B cell (primary cell): ENCODE data around the gene MAPK7. TPM values are rescaled to one million over a fixed set of nuclear protein-coding genes. Genes with fewer than 3 reads are reported as not detected.
A peak's percentile ranks its signal among the peaks of the same experiment; 100 is the strongest.

Source experiments
- ATAC-seq: fragments of 200-7000 bp; cut with Tn5 transposase; one replicate; pipeline ENCODE4 v1.10.0; 2021; ENCODE audit warnings: low read depth, mild to moderate bottlenecking, moderate number of reproducible peaks, moderate library complexity
- CTCF ChIA-PET: fragments of 350-600 bp; sonication (Branson Sonifier 250); formaldehyde crosslinking; loops from one replicate; lab custom pipeline; 2021; ENCODE audit warnings: antibody characterized with exemption, inconsistent platforms; lab: Charles Lee
- POLR2A ChIA-PET: fragments of 350-600 bp; sonication (Branson Sonifier 250); formaldehyde crosslinking; loops from one replicate; lab custom pipeline; 2021; ENCODE audit warnings: antibody characterized with exemption; lab: Charles Lee
- DNase-seq: peaks from one replicate; pipeline ENCODE4 v3.0.0; 2013
- H2AFZ ChIP-seq: 2 replicates; pipeline ENCODE4 v1.6.1; 2012; ENCODE audit warnings: mild to moderate bottlenecking, low read depth, low read length; ENCODE audit not compliant: insufficient read depth, poor library complexity, severe bottlenecking
- H3K27ac ChIP-seq, 2 donors: 1 replicate in 1 of 2; 2 replicates in 1 of 2; pipeline ENCODE4 v1.5.1; 2012 to 2013; ENCODE audit warnings: low read length in 2 of 2, mild to moderate bottlenecking in 2 of 2, moderate library complexity in 1 of 2
- H3K27me3 ChIP-seq, 4 experiments: fragments of 200-600 bp in 1 of 4; sonication (generic) in 1 of 4; replicated peaks in 1 of 4; 1 replicate in 2 of 4; 2 replicates in 2 of 4; pipeline versions ENCODE4 v1.6.1 to v1.7.0; 2013 to 2016; ENCODE audit warnings: low read length in 3 of 4, mild to moderate bottlenecking in 2 of 4, mixed read lengths in 1 of 4, moderate library complexity in 1 of 4; ENCODE audit not compliant: insufficient read depth in 4 of 4, control insufficient read depth in 3 of 4; ENCODE audit errors: control extremely low read depth in 1 of 4
- H3K36me3 ChIP-seq, 2 experiments: replicated peaks in 1 of 2; 1 replicate in 1 of 2; 2 replicates in 1 of 2; pipeline versions ENCODE4 v1.6.1 to v1.7.1; 2013; ENCODE audit warnings: low read length in 1 of 2; ENCODE audit not compliant: insufficient read depth in 2 of 2, control insufficient read depth in 1 of 2; ENCODE audit errors: control extremely low read depth in 1 of 2, extremely low read depth in 1 of 2
- H3K4me1 ChIP-seq, 2 donors: fragments of 200-600 bp in 1 of 2; sonication (generic) in 1 of 2; 1 replicate in 1 of 2; 2 replicates in 1 of 2; pipeline versions ENCODE4 v1.5.1 to v1.6.1; 2013 to 2017; ENCODE audit warnings: low read length in 2 of 2; ENCODE audit not compliant: control insufficient read depth in 2 of 2, insufficient read depth in 2 of 2
- H3K4me2 ChIP-seq: replicated peaks from 2 replicates; pipeline ENCODE3; 2012; ENCODE audit warnings: mild to moderate bottlenecking, low read depth, low read length; ENCODE audit not compliant: poor library complexity, severe bottlenecking
- H3K4me3 ChIP-seq, 5 experiments: fragments of 200-600 bp in 1 of 5; sonication (generic) in 1 of 5; 1 replicate in 3 of 5; 2 replicates in 2 of 5; pipeline versions ENCODE4 v1.5.1 to v1.7.0; 2011 to 2016; ENCODE audit warnings: low read length in 4 of 5, mild to moderate bottlenecking in 4 of 5, low read depth in 2 of 5, control low read depth in 1 of 5, moderate library complexity in 1 of 5; ENCODE audit not compliant: insufficient read depth in 1 of 5; ENCODE audit errors: control extremely low read depth in 1 of 5, extremely low read depth in 1 of 5
- H3K79me2 ChIP-seq: fragments of 200-600 bp; sonication (generic); one replicate; pipeline ENCODE4 v1.6.0; 2016; ENCODE audit warnings: low read length; ENCODE audit not compliant: control insufficient read depth, insufficient read depth
- H3K9ac ChIP-seq: fragments of 200-600 bp; sonication (generic); 2 replicates; pipeline ENCODE4 v1.6.1; 2017; ENCODE audit warnings: mild to moderate bottlenecking, low read length, moderate library complexity
- H3K9me3 ChIP-seq, 3 donors: one replicate each; pipeline versions ENCODE4 v1.6.1 to v1.7.1; 2013; ENCODE audit warnings: low read length in 2 of 3; ENCODE audit not compliant: control insufficient read depth in 2 of 3, insufficient read depth in 1 of 3; ENCODE audit errors: control extremely low read depth in 1 of 3
- H4K20me1 ChIP-seq: 2 replicates; pipeline ENCODE4 v1.6.0; 2012; ENCODE audit warnings: mild to moderate bottlenecking, low read length; ENCODE audit not compliant: insufficient read depth, control insufficient read depth, poor library complexity, severe bottlenecking
- H3K27ac Mint-ChIP-seq: one replicate; pipeline ENCODE4 v1.8.0; 2021; ENCODE audit warnings: mixed read lengths
- H3K27me3 Mint-ChIP-seq: one replicate; pipeline ENCODE4 v1.8.0; 2021; ENCODE audit warnings: mixed read lengths
- H3K4me1 Mint-ChIP-seq: one replicate; pipeline ENCODE4 v1.8.0; 2021; ENCODE audit warnings: mixed read lengths
- H3K4me3 Mint-ChIP-seq: one replicate; pipeline ENCODE4 v1.8.0; 2021; ENCODE audit warnings: mixed read lengths
- H3K9me3 Mint-ChIP-seq: one replicate; pipeline ENCODE4 v1.8.0; 2022; ENCODE audit warnings: mixed read lengths; ENCODE audit not compliant: insufficient read depth
- CTCF ChIP-seq: fragments of 200-600 bp; IDR thresholded peaks from one replicate; pipeline ENCODE4 v1.8.0; 2022; ENCODE audit warnings: antibody characterized with exemption, mild to moderate bottlenecking
- EZH2 ChIP-seq: IDR thresholded peaks from 2 replicates; pipeline ENCODE4 v1.6.1; 2012; ENCODE audit warnings: borderline replicate concordance, low read depth, mild to moderate bottlenecking, moderate library complexity, low read length; ENCODE audit not compliant: insufficient read depth, poor library complexity, severe bottlenecking
- WGBS: methylation state at CpG from one replicate; pipeline ENCODE4 v1.1.5; 2013; ENCODE audit warnings: missing lambda C conversion rate; ENCODE audit not compliant: insufficient coverage; 5-methylcytosine and 5-hydroxymethylcytosine counted together
- intact Hi-C: fragments of 100-400 bp; cut with micrococcal nuclease; formaldehyde crosslinking; loops from one replicate; pipeline ENCODE4 v1.10.0; 2022
- polyA plus RNA-seq: library from polyadenylated mRNA; depleted of rRNA; stranded (reverse); fragments of >200 nt; gene quantifications from 2 replicates; pipeline ENCODE4 v1.2.3, GENCODE V29; 2012
- total RNA-seq, 2 donors: library from RNA; stranded (reverse); fragments of 120-200 nt in 1 of 2; gene quantifications; 1 replicate in 1 of 2; 2 replicates in 1 of 2; pipeline versions ENCODE4 v1.2.3 to v1.2.4, GENCODE V29; 2013 to 2022

Gene MAPK7
- total and polyA plus RNA-seq, 2 donors (not counting 1 experiment from before 2014, with no cell fraction given) = 30.0 to 34.0 TPM

- intact Hi-C loops = loop anchor here (1.0 to 10.0 kb wide), 2 partner anchors 8 to 515 kb away; partner anchors contain the start of genes MAPK7 and PRPSAP2
- no peak for TF ChIP-seq EZH2
- TF ChIP-seq CTCF = no peak
- Histone ChIP-seq H2AFZ (peak overlapping the region; percentile 44), H3K79me2 (peaks cover 20% of the 10 kb centered on the region), H3K36me3 (peaks cover 0 to 4% of the 10 kb centered on the region in 2 experiments), H3K4me3 (peak overlapping the region in 2 of 5 experiments; percentile 10 to 36), H4K20me1 (no peaks in the 10 kb centered on the region), H3K9ac (peak overlapping the region; percentile 44), H3K27me3 (no peaks in the 10 kb centered on the region), H3K4me1 (peaks cover 37 to 53% of the 10 kb centered on the region in 2 donors), H3K27ac (peak overlapping the region; percentile 68 to 70), H3K4me2 (peak overlapping the region; percentile 70), H3K9me3 (peaks cover 0 to 4% (median 0%) of the 10 kb centered on the region in 3 donors)
- 56% methylated on average over 9 of the region's 12 CpGs for WGBS
- Mint-ChIP-seq H3K27me3 (no peaks in the 10 kb centered on the region), H3K9me3 (no peaks in the 10 kb centered on the region), H3K27ac (peak overlapping the region; percentile 94), H3K4me1 (peaks cover 53% of the 10 kb centered on the region), H3K4me3 (peak overlapping the region; percentile 87)
- CTCF ChIA-PET = interaction anchor here (0.7 to 1.3 kb wide), 4 partner anchors 8 to 142 kb away, joined by 3 to 4 read pairs (median 3); partner anchors contain the start of gene MAPK7
- peak; percentile 57 for ATAC-seq
- POLR2A ChIA-PET = interaction anchor here (1.9 kb wide), 1 partner anchor 8 kb away, joined by 5 read pairs; the partner anchor contains the start of gene MAPK7
- DNase-seq = peak; percentile 55
These were observed 8.3 kb upstream of the MAPK7 start for GRCh38 chr17:19369846-19370492.
